ENCODE data around the gene SPIRE1. TPM values are rescaled to one million over a fixed set of nuclear protein-coding genes. Genes with fewer than 3 reads are reported as not detected.

Gene SPIRE1
- total RNA-seq, 6 donors from 2014 or later = 33.9 to 76.7 (median 59.6) TPM

- DNase-seq (no peak), ATAC-seq (ENCODE audit: low FRiP score in 2 of 2) (no peak)
- Histone ChIP-seq H3K27ac (peak overlapping the region in 2 of 4 donors; percentile 7 to 53), H3K36me3 (no peaks in the 10 kb centered on the region), H3K4me3 (no peak overlapping the region), H3K9me3 (no peaks in the 10 kb centered on the region), H3K27me3 (no peaks in the 10 kb centered on the region), H3K4me1 (peaks cover 5 to 13% (median 7%) of the 10 kb centered on the region in 4 donors)
- TF ChIP-seq EP300 (IDR thresholded peaks at IDR 0.05) (no peak), POLR2AphosphoS5 (IDR thresholded peaks at IDR 0.05) (no peak), CTCF (IDR thresholded peaks at IDR 0.05) (no peak), POLR2A (IDR thresholded peaks at IDR 0.05) (no peak)
- WGBS, 2 donors = 65 to 76% methylated on average over 1 of the region's 1 CpG
Observed at GRCh38 chr18:12586956-12587355, 71.0 kb downstream of the SPIRE1 start.

- TF ChIP-seq POLR2AphosphoS5 (IDR thresholded peaks at IDR 0.05) (no peak), POLR2A (IDR thresholded peaks at IDR 0.05) (no peak), CTCF (IDR thresholded peaks at IDR 0.05) (no peak), EP300 (IDR thresholded peaks at IDR 0.05) (no peak)
- H3K4me1 ChIP-seq = peaks cover 5 to 15% (median 7%) of the 10 kb centered on the region in 4 donors
- DNase-seq (no peak), ATAC-seq (ENCODE audit: low FRiP score in 2 of 2) (no peak)
- H3K27ac ChIP-seq = no peak overlapping the region
- 94 to 96% methylated on average over 1 of the region's 1 CpG for WGBS, 2 donors
- no peaks in the 10 kb centered on the region for H3K9me3 ChIP-seq
- H3K36me3 ChIP-seq = no peaks in the 10 kb centered on the region
- H3K4me3 ChIP-seq = no peak overlapping the region
- H3K27me3 ChIP-seq = no peaks in the 10 kb centered on the region
Observed at GRCh38 chr18:12585218-12585617, 72.7 kb downstream of the SPIRE1 start.

GRCh38 chr18:12580630-12581342 lies 77.1 kb downstream of the SPIRE1 start:
- TF ChIP-seq POLR2AphosphoS5 (IDR thresholded peaks at IDR 0.05) (no peak), CTCF (IDR thresholded peaks at IDR 0.05) (no peak), EP300 (IDR thresholded peaks at IDR 0.05) (peak in 2 of 4 donors; percentile 27 to 90), POLR2A (IDR thresholded peaks at IDR 0.05) (no peak)
- peak; percentile 29 to 78 for ATAC-seq (ENCODE audit: low FRiP score in 2 of 2)

GRCh38 chr18:12579775-12580174 lies 78.1 kb downstream of the SPIRE1 start:
- H3K4me3 ChIP-seq = no peak overlapping the region
- H3K27me3 ChIP-seq = no peaks in the 10 kb centered on the region
- peak overlapping the region in 3 of 4 donors; percentile 45 to 68 (median 63) for H3K27ac ChIP-seq
- TF ChIP-seq EP300 (IDR thresholded peaks at IDR 0.05) (peak in 1 of 4 donors; percentile 61), POLR2AphosphoS5 (IDR thresholded peaks at IDR 0.05) (no peak)
- no peaks in the 10 kb centered on the region for H3K36me3 ChIP-seq
- peak in 1 of 2 donors; percentile 35 for DNase-seq
- peak in 1 of 2 donors; percentile 61 for ATAC-seq (ENCODE audit: low FRiP score in 2 of 2)
- WGBS, 2 donors = 50 to 60% methylated on average over 2 of the region's 2 CpGs
- H3K4me1 ChIP-seq = peaks cover 0 to 12% (median 3%) of the 10 kb centered on the region in 4 donors
- no peaks in the 10 kb centered on the region for H3K9me3 ChIP-seq

More at GRCh38 chr18:12580630-12581342, 77.1 kb downstream of the SPIRE1 start:
- DNase-seq = peak in 1 of 2 donors; percentile 66
- Histone ChIP-seq H3K4me3 (no peak overlapping the region), H3K9me3 (no peaks in the 10 kb centered on the region), H3K27ac (peak overlapping the region in 3 of 4 donors; percentile 45 to 68 (median 63)), H3K4me1 (peaks cover 0 to 6% (median 3%) of the 10 kb centered on the region in 4 donors), H3K36me3 (no peaks in the 10 kb centered on the region), H3K27me3 (no peaks in the 10 kb centered on the region)
- 75 to 76% methylated on average over 9 of the region's 9 CpGs for WGBS, 2 donors

GRCh38 chr18:12577848-12578247 lies 80.1 kb downstream of the SPIRE1 start:
- Histone ChIP-seq H3K27ac (no peak overlapping the region), H3K4me3 (no peak overlapping the region), H3K27me3 (no peaks in the 10 kb centered on the region), H3K36me3 (no peaks in the 10 kb centered on the region), H3K9me3 (no peaks in the 10 kb centered on the region), H3K4me1 (peaks cover 0 to 13% (median 3%) of the 10 kb centered on the region in 4 donors)
- ATAC-seq (ENCODE audit: low FRiP score in 2 of 2) (no peak), DNase-seq (no peak)
- TF ChIP-seq CTCF (IDR thresholded peaks at IDR 0.05) = no peak
- TF ChIP-seq EP300 (IDR thresholded peaks at IDR 0.05) = no peak
- TF ChIP-seq POLR2A (IDR thresholded peaks at IDR 0.05) = no peak
- TF ChIP-seq POLR2AphosphoS5 (IDR thresholded peaks at IDR 0.05) = no peak
- 95 to 100% methylated on average over 1 of the region's 1 CpG for WGBS, 2 donors
